Mesenteric fat pad (tissue), 1 donor: ENCODE measurements around the gene KISS1R. TPM values are rescaled to one million over a fixed set of nuclear protein-coding genes. Genes with fewer than 3 reads are reported as not detected.

Source experiments
- DNase-seq: peaks from one replicate; pipeline ENCODE4 v3.0.0-alpha.2; 2020; ENCODE audit warnings: low spot score
- total RNA-seq: library from RNA; stranded (reverse); fragmentation: NEBNext Ultra II Directional; extraction: Animal tissue kit (Norgen Biotek cat#: 25700); gene quantifications from one replicate; pipeline ENCODE4 v1.2.1, GENCODE V29; 2021
- donor health status: DM: yes; HTN: yes; CAD: no.

KISS1R gene
- total RNA-seq, 1 donor from 2014 or later: not detected

GRCh38 chr19:919199-920050, 2.3 kb downstream of the KISS1R start:
- no peak for DNase-seq

GRCh38 chr19:920051-920864, 3.1 kb downstream of the KISS1R start:
- DNase-seq: no peak

- no peak for DNase-seq
Observed at GRCh38 chr19:924553-925086, 7.5 kb downstream of the KISS1R start.

GRCh38 chr19:925087-925525, 8.0 kb downstream of the KISS1R start:
- no peak for DNase-seq

GRCh38 chr19:925526-926322, 8.6 kb downstream of the KISS1R start, which contains the start of gene ARID3A:
Gene ARID3A (plus strand): TSS chr19:926035. CDS start chr19:929529, 3,494 bp downstream.
- no peak for DNase-seq

GRCh38 chr19:926323-926588, 9.1 kb downstream of the KISS1R start:
- no peak for DNase-seq

- DNase-seq: no peak
Observed at GRCh38 chr19:926589-927350, 9.6 kb downstream of the KISS1R start.

GRCh38 chr19:927351-927779, 10.2 kb downstream of the KISS1R start:
- DNase-seq: no peak

GRCh38 chr19:927780-928401, 10.8 kb downstream of the KISS1R start:
- no peak for DNase-seq

GRCh38 chr19:928471-929202, 11.5 kb downstream of the KISS1R start:
- no peak for DNase-seq

GRCh38 chr19:929203-929890, 12.2 kb downstream of the KISS1R start:
- no peak for DNase-seq

GRCh38 chr19:929891-930258, 12.7 kb downstream of the KISS1R start:
- no peak for DNase-seq

GRCh38 chr19:931860-932647, 14.9 kb downstream of the KISS1R start:
- no peak for DNase-seq

- DNase-seq: no peak
Observed at GRCh38 chr19:932648-933552, 15.8 kb downstream of the KISS1R start.

- DNase-seq: no peak
Observed at GRCh38 chr19:933553-933882, 16.4 kb downstream of the KISS1R start.

- no peak for DNase-seq
Observed at GRCh38 chr19:934197-934840, 17.2 kb downstream of the KISS1R start.
